HG03342 (cell line): ENCODE measurements around the gene CCDC107.

ENCODE experiments used
- ATAC-seq: cut with Tn5 transposase; IDR thresholded peaks from one replicate; pipeline ENCODE4 v1.9.1; 2021; ENCODE audit warnings: mild to moderate bottlenecking, moderate library complexity; ENCODE audit not compliant: unreplicated experiment

The CCDC107 gene

GRCh38 chr9:35659340-35659739 is 1.2 kb downstream of the CCDC107 start:
- ATAC-seq, result no peak

GRCh38 chr9:35660966-35661415 is 2.9 kb downstream of the CCDC107 start:
- ATAC-seq, result no peak

GRCh38 chr9:35661756-35662350 is 3.8 kb downstream of the CCDC107 start:
- ATAC-seq, result no peak

GRCh38 chr9:35662437-35662836 is 4.3 kb downstream of the CCDC107 start:
- ATAC-seq, result no peak

GRCh38 chr9:35664531-35665470 is 6.7 kb downstream of the CCDC107 start, which contains the start of gene ARHGEF39:
Gene ARHGEF39 (minus strand): TSS chr9:35665195. CDS start chr9:35665169, 26 bp downstream.
- ATAC-seq, result peak; percentile 73

GRCh38 chr9:35665471-35665818 is 7.4 kb downstream of the CCDC107 start:
- ATAC-seq, result no peak

- no peak for ATAC-seq
Observed at GRCh38 chr9:35666045-35666444, 8.0 kb downstream of the CCDC107 start.

GRCh38 chr9:35666549-35666948 is 8.5 kb downstream of the CCDC107 start:
- ATAC-seq, result no peak

- ATAC-seq, result no peak
Observed at GRCh38 chr9:35667939-35668338, 9.8 kb downstream of the CCDC107 start.

GRCh38 chr9:35669331-35670145 is 11.4 kb downstream of the CCDC107 start:
- ATAC-seq, result no peak

- no peak for ATAC-seq
Observed at GRCh38 chr9:35673132-35674024, 15.3 kb downstream of the CCDC107 start, which contains the start of gene CA9. Gene CA9 (plus strand): TSS chr9:35673928. CDS start chr9:35673960, 32 bp downstream.

- no peak for ATAC-seq
Observed at GRCh38 chr9:35674025-35674361, 15.9 kb downstream of the CCDC107 start.

- ATAC-seq, result no peak
Observed at GRCh38 chr9:35675204-35675603, 17.1 kb downstream of the CCDC107 start.

- no peak for ATAC-seq
Observed at GRCh38 chr9:35675732-35676392, 17.8 kb downstream of the CCDC107 start.

GRCh38 chr9:35679091-35679490 is 21.0 kb downstream of the CCDC107 start:
- no peak for ATAC-seq

- ATAC-seq, result no peak
Observed at GRCh38 chr9:35679766-35680330, 21.8 kb downstream of the CCDC107 start.

GRCh38 chr9:35680331-35681105 is 22.4 kb downstream of the CCDC107 start:
- peak; percentile 78 for ATAC-seq

GRCh38 chr9:35681341-35682002 is 23.4 kb downstream of the CCDC107 start:
- ATAC-seq, result no peak
